NOMO-1 treated with DMSO at 0.1 percent for 48 hours (cell line): ENCODE results near the gene RNF19B.

Source experiments
- DNase-seq: peaks from one replicate; lab custom pipeline; 2025; ENCODE audit not compliant: unreplicated experiment; lab: John Stamatoyannopoulos, UW

The RNF19B gene

DNA sequence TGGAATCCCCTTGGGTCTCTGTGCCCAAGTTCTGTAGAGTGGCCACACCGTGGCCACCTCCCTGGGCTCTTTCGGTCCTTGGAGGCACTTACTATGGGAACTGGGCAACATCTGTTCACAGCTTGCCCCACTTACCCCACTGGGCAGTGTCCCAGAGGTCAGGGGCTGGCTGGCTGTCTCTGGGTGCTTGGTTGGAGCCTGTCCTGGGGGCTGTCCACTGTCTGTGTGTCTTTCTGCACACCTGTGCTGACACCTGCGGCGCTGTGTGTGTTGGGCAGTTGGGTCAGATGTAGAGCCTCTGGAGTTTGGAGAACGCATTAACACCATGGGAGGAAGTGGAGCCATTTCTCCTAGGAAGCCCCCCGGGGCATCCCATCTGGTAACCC lies 62.1 kb downstream of the RNF19B start:
- DNase-seq: no peak

DNA sequence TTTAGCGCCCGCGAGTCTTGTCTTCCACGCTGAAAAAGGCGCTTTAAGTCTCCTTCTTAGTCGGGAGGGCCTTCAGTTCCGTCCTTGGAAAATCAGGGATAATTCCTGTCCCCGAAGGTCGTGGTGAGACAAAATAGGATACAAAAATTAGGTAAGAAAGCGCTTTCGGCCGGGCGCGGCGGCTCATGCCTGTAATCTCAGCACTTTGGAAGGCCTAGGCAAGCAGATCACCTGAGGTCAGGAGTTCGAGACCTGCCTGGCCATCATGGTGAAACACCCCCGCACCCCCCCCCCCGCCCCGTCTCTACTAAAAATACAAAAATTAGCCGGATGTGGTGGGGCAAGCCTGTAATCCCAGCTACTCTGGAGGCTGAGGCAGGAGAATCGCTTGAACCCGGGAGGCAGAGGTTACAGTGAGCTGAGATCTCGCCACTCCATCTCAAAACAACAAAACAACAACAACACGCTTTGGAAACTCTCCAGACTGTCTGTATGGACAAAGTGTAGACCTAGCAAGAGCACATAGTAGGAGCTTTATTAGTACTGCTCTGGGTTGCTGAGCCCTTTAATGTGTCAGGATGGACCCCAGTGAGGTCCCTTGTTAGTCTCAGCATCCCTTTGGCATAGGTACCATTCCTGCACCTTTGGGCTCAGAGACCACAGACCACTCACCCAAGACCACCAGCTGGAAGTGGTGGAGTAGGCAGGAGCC lies 62.6 kb downstream of the RNF19B start:
- DNase-seq: no peak

DNA sequence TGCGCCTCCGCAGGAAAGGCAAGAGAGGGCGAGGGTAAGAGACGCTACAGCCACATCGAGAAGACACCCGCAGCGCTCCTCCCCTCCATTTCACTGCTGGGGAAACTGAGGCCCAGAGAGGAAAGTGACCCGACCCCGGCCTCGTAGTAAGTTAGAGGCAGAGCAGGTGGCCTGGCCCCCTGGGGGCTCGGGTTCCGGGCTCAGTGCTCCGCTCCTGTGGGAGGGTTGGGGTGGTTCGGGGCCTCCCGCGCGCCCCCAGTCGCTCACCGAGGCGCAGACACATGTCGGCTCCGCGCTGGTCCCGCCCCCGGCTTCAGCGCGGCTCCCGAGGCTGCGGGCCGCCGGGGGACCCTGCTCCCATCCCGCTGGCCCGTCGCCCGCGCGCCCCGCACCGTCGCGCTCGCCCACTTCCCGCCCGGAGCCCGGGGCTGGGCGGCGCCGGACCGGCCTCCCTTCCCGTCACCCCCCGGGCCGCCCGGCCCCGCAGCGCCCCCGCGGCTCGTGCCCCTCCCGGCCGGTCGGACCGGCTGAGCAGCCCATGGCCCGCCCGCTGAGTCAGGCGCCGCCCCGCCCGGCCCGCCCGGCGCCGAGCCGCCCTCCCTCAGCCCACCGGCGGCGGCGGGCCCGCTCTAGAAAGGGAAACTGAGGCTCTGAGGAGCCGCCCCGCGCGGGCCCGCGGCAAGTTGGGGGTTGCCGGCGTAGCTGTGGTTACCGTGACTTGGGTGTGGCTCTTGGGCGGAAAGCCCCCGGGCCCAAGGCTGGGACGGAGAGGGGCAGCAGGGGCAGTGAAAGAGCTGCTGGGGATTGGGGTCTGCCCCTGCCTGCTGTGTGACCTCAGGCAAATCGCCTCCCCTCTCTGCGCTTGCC lies 63.4 kb downstream of the RNF19B start, which contains the start of gene TMEM54:
TSS of gene TMEM54 (minus strand) at position 434 of the 867 bp plus-strand sequence. CDS start at position 283, 151 bp downstream.
- DNase-seq: no peak

DNA sequence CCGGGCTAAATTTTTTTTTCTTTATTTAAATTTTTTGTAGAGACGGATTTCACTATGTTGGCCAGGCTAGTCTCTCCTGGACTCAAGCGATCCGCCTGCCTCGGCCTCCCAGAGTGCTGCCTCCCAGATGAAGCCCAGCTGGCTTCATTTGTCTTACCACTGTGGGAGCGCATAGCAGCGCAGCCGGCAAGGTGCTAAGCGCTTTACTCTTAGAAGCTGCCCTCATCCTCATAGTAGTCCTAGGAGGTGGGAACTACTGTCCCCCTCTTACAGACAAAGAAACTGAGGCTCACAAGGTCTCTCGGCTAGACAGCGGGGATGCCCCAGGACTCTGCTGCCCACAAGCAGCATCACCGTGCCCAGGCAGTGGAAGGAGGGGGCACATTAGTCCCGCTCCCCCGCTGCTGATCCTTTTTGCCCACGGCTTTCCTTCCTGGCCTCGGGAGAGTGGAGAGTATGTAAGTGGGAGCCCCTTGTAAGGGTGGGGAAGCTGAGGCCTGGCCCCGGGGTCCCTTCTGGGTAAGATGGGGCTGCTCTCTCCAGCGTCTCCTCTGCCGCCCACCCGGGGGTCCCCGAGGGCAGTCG lies 64.1 kb downstream of the RNF19B start:
- no peak for DNase-seq

DNA sequence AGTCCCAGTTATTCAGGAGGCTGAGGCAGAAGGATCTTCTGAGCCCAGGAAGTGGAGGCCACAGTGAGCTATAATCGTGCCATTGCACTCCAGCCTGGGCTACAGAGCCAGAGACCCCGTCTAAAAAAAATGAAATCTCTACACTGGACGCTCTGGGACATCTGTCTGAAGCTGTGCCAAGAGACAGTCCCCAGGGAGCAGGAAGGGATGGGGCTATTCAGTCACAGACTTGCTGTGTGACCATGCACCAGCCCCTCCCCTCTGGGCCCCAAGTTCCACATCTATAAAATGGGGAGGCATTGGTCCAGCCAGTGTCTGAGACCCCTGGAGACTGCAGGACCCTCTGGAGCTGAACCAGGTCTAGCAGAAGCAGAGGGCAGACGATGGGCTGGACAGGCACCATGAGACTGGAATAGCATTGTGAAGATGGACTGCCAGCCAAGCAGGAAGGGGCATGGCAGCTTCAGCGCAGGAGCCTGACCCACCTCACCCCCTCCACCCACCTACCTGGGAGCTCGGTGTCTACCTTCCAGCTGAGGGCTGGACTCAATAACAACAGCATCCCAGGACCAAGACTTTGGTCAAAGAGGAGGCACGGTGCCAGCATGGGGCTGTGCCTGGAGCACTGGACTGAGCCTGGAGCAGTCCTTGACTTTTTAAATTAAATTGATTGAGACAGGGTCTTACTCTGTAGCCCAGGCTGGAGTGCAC lies 64.9 kb downstream of the RNF19B start:
- no peak for DNase-seq

DNA sequence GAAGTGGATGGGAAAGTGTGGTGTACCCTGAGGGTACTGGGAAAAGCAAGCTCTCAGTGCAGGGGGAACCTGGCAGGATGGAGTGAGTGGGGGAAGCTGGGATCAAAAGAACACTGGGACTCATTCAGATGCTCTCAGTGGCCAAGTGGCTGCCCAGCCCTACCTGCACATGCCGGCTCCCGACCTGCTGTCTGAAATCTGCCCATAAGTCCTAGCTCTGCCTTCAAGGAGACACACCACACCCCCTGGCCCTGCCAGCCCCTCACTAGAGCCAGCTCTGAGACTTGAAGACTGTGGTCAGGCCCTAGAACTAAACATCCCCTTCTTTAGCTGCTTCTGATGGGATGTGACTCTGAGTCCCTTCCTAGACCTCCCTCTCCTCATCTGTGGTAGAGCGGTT lies 65.7 kb downstream of the RNF19B start:
- no peak for DNase-seq

DNA sequence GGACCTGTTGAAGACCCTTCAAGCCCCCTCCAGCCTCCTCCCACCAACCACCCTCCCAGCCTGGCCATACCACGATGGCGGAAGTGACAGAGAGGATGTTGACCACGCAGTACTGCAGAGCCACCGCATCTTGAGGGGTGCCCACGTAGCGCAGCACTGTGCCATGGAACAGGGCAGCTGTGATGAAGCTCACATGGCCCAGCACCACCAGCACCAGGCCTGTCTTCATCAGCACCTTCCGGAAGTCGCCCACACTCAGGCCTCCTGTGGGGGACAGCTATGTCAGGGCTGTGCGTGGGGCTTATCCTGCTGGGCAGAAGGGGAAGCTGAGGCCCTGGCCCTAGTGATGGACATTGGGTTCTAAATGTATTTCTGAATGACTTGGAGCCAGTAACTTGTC lies 66.6 kb downstream of the RNF19B start:
- no peak for DNase-seq

DNA sequence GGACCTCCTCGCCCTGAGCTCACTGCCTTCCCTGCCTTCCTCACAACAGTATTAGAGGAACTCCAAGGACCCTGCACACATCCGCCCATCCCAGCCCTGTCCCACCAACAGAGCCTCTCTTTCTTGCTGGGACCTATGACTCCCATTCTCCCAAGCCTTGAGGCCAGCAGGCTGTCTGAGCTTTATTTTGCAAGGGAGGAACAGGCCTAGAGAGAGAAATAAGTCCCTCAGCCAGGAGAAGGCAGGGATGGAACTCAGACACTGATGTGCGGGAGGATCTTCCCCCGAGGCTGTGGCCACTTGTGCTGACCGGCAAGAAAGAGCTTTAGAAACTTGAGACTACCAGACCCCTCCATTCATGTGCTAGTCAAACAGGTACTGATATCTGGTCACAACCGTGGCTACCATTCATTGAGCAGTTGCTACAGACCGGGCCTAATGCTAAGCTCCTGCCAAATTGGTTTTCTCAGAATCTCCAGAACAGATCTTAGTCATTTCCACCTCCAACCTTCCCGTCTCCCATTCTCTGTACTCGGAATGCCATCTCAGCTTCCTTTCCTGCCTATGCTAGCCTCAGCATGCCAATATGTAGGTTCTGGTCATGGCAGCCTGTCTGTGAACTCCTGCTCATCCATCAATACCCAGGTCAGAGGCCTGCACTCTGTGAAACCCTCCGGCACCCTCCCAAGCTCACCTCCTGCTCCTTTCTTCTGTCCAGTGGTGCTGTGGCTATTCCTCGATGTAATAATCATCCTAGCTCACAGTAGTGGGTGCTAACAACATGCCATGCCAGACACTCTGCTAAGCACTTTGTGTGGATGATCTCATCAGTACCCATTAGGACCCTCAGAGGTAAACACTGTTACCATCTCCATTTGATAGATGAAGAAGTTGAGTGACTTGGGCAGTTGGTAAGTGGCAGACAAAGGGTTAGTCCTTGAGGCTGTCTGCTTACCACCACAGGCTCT lies 67.2 kb downstream of the RNF19B start:
- DNase-seq: no peak

DNA sequence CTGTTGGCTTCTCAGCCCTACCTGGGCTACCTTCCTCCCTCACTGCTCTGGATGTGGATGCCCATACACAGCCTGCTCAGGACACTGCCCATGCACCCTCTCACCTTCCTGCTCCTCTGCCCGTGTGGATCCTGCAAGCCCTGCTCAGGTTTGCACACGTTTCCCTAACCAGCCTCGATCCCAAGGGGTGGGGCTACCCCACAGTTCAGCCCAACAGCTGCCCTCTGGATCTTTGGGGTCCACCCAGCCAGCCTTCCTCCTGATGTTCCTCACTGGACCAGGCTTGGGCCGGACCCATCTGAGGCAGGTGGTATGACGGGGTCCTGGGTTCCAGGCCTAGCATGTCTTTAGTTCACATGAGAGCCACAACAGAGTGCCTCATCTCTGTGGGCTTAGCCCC lies 68.2 kb downstream of the RNF19B start:
- no peak for DNase-seq

DNA sequence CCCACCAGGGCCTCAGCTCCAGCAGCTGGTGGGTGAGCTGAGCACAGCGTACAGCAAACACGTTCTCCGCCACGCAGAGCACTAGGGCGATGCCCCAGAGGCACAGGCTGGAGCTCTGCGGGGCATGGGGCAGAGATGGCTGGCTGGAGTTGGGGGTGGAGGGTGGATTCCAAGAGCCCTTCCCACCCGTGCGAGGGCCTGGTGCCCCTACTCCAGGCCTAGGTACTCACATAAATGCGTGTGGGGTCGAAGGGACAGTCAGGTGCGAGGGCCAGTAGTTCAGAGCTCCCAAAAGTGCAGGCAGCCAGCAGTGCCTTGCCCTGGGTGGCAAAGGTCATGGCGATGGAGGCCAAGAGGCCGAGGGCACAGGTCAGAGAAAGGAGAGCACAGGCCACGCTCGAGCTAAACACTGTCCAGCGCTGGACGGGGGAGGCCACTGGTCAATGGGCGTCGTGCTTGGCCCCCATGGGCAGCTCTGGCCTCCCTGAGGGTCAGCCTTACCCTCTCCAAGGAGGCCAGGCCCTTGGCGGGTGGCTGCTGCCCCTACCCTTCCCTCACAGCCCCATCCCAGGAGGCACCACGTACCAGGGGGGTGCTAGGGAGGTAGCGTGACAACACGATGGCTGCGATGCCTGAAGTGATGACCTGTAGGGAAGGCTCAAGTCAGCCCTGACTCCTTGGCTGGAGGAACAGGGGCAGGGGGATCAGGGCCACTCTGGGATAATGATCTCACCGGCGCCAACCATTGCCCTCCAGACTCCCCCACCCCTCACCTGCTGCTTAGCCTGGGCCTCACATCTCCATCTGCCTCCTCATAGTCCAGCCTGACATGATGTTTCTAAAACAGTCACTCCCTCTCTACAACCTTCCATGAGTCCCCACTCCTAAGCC lies 69.0 kb downstream of the RNF19B start:
- DNase-seq: no peak

DNA sequence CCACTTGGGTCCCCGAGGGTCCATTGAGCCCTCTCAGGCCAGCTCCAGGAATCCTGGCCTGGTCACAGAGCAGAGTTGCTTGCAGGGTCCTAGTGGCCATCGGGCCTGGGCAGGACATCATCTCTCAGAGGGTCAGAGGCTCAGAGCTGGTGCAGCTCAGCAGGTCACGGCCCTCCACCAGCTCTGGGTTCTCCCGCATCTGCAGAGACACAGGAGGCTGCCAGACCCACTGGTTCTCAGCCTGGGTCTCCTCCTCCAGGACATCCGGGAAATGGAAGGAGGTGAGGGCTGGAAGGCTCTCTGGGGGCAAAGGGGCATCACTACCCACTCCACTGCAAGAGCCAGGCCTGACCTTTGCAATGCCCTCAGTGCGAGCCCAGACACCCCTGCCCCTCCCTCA lies 69.9 kb downstream of the RNF19B start:
- no peak for DNase-seq

DNA sequence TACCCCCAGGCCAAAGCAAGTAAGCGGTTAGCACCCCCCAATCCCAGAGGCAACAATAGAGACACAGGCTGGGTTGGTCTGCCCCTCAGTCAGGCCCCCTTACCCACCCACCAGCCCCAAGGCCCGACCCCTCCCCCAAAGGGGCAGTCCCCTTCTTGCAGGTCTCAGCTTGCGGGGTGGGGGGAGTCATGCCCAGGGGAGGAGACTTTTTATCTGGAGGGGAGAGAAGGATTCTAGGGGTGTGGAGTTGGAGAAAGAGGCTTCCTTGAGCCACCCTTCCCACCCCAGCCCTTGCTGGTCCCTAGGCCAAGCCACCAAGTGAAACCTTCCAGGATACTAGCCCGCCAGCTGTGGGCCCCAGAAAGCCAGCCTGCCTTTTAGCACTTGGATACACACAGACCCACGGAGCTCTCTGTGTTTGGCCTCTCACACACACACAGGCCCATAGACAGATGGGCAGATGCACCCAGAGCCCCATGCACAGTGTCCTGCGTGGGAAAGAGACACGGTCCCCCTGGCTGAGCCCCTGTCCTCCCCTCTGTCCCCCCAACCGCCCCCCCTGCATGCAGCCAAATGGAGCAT lies 70.5 kb downstream of the RNF19B start:
- no peak for DNase-seq

DNA sequence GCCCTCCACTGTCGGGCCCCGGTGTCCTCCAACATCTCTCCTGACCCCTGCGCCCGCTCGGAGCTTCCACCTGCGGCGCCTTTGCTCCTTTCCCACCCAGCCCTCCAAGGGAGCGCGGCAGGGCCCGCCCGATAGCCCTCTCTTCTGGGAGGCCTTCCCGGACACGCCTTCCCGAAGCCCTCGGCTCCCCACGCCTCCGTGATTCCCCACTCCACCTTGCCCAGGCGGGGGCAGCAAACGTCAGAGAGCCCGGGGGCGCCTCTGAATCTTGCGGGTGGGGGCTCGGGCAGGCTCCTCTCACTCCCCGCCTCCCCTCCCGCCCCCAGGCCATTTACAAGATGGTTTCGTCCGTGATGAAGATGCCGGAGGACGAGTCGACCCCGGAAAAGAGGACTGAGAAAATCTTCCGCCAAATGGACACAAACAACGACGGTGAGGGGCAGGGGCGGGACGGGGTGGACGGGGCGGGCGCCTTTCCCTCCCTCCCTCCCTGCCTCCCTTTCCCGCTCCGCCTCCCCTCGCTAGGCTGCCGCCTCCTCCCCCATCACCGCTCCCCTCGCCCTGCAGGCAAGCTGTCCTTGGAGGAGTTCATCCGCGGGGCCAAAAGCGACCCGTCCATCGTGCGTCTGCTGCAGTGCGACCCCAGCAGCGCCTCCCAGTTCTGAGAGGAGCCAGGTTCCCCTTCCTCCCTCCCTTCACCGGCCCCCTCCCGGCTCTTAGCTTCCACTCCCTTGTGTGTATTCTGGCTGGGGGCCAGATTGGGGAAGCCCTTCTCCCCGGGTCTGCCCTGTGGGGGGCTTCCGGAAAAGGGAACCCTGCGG lies 71.2 kb downstream of the RNF19B start:
- DNase-seq: no peak

DNA sequence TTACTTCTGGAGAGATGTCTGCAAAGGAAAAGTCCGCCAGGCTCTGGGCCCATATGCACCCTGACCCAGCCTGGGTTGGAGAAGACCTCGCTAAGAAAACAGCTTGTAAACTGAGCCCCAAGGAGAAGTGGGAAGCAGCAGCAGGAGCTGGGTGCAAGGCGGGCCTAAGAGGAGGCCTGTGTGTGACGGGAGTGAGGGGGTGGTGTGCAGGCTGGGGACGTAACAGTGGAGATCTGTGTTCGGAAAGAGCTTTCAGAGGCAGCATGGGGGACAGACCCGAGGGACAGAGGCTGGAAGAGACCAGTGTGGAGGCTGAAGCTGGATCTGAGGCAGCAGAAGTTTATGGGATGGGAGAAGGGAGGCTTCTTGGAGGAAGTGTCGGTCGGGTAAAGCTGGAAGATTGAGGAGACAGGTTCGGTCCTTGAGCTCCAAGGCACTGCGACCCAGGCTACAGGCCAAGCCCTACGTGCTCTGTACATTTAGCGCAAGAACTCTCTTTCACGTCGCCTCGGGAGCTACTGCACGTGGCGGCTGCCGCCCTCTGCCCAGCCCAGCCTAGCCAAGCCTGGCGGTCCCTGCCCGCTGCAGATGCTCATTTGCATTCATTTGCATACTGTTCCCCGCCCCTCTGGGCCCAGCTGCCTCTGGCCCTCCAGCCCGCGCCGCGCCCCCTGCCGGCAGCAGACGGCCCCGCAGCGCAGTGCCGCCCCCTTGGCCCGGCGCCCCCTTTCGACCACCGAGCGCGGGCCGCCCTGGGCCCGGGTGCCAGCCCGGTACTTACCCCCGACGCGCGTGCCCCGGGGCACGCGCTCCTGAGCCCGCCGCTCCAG lies 72.0 kb downstream of the RNF19B start:
- no peak for DNase-seq

DNA sequence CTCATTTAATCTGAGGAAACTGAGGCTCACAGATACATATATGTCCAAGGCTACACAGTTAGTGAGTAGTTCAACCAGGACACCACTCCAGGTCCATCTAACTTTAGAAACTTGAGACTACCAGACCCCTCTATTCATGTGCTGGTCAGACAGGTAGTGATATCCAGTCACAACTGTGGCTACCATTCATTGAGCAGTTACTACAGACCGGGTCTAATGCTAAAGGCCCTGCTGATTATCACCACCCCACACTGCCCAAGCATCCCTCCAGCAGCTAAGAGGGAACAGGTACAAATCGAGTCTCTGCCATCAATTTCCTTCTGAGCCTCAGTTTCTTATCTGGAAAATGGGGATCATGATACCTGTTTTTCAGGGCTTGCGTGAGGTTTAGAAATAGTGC lies 73.0 kb downstream of the RNF19B start:
- DNase-seq: no peak

DNA sequence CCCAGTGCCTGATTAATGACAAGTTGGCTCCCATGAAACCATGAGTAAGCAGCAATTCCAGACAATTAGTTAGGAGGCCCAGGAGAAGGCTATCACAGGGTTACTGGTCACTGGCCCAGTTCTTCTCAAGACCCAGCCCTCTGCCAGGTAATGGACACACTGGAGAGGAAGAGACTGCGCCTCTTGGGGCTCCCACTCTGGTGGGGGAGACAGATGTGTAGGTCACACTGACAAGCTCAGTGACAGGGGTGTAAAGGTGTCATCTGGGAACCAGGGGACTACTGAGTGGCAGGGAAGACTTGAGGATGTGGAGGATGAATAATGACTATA lies 73.4 kb downstream of the RNF19B start:
- DNase-seq: no peak

DNA sequence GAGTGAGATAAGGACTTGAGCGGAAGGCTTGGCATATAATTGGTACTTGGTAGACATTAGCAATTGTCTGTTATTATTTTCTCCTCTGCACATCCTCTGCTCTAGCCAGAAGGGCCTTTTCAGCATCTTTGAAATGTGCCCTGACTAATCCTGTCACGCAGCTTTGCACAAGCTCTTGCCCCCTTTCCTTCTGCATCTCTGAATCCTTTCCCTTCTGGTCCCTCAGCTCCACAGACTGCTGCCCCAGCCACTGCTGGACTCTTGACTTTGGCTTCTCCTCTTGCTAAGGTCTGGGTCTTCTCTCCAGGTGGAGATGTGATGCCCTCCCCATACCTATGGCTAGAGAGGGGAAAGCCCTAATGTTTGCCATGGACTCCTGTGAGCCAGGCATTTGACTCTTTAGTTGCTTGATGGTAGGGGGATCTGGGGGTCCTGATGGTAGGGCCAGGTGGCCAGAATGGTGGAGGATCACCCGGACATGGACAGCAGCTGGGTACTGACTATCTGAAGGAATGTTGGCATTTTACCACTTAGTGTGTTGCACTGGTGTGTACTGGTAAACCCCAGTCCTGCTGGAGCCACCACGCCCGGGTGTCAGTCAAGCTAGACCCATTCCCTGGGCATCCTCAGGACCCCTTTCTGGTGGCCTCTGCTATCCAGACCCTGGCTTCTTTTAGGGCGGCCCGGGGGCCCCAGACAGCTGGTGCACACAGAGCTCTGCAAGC lies 73.9 kb downstream of the RNF19B start:
- no peak for DNase-seq
